Measurements from ENCODE around the gene ELAPOR1.
"Not testable (repeated sequence)": the region's sequence is repeated elsewhere in the genome, so short reads cannot be mapped to it uniquely, and the experiment has no call there.

Gene ELAPOR1

DNA sequence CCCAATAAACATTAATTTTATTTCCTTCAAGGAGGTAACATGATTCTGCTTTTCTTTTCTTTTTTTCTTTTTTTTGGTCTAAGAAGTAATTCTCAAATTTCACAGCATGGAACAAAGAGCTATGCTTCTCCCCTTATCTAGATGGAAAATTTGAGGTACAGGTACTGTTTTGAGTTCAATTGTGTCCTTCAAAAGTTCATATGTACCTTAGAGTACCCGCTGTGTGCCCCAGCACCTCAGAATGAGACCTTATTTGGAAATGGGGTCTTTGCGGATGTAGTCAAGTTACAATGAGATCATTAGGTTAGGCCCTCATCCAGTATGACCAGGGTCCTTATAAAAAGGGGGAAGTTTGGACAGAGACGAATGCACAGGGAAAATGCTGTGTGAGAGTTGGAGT is 22.0 kb downstream of the ELAPOR1 start:
- no peak for DNase-seq (ENCODE audit: low read depth)
- no peak overlapping the region for H3K4me3 ChIP-seq (ENCODE audit: low read depth, low read length)
- no peak for TF ChIP-seq CTCF (conservative IDR thresholded peaks at IDR 0.05; ENCODE audit: low read depth, low read length)

DNA sequence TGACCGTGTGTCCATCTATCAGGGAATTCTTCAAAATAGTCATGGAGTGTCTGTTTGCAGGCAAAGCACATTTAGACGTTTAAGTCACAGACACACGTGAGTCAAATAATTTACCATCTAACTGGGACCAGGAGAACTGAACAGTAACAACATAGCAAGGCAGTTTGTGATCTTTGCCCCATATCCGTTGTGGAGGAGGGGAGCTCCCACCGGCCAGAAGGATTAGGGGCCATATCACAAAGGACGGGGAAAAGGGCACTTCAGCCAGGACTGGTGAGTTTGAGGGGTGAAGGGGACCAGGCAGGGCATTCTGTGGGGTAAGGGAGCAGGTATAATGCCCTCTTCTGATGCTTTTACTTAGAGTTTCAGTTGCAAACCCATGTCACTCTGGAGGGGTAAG is 22.9 kb downstream of the ELAPOR1 start:
- no peak overlapping the region for H3K4me3 ChIP-seq (ENCODE audit: low read depth, low read length)
- TF ChIP-seq CTCF (conservative IDR thresholded peaks at IDR 0.05; ENCODE audit: low read depth, low read length), result no peak
- no peak for DNase-seq (ENCODE audit: low read depth)

GRCh38 chr1:109137958-109138357 is 24.0 kb downstream of the ELAPOR1 start:
- no peak for DNase-seq (ENCODE audit: low read depth)
- H3K4me3 ChIP-seq (ENCODE audit: low read depth, low read length), result no peak overlapping the region
- no peak for TF ChIP-seq CTCF (conservative IDR thresholded peaks at IDR 0.05; ENCODE audit: low read depth, low read length)

DNA sequence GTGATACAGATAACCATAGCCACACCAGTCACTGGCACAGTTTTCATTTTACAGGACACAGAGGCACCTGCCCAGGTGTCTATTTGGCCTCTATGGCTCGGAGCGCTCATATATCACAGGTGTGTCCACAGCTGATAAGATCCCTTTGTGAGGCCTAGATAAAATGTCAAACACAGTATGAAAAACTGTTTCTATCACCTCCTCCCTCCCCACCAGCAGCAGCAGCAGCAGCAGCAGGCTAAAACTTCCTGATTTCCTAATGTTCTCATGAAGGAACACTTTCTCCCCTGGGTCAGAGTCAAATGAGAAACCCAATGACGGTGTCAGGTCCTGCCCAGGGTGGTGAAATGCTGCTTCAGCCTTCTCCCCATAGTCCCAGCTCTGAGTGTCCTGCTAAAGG is 24.4 kb downstream of the ELAPOR1 start:
- no peak for DNase-seq (ENCODE audit: low read depth)
- no peak overlapping the region for H3K4me3 ChIP-seq (ENCODE audit: low read depth, low read length)
- no peak for TF ChIP-seq CTCF (conservative IDR thresholded peaks at IDR 0.05; ENCODE audit: low read depth, low read length)

- TF ChIP-seq CTCF (conservative IDR thresholded peaks at IDR 0.05; ENCODE audit: low read depth, low read length), result no peak
- no peak for DNase-seq (ENCODE audit: low read depth)
- no peak overlapping the region for H3K4me3 ChIP-seq (ENCODE audit: low read depth, low read length)
These were observed 26.5 kb downstream of the ELAPOR1 start for GRCh38 chr1:109140392-109140791.

- TF ChIP-seq CTCF (conservative IDR thresholded peaks at IDR 0.05; ENCODE audit: low read depth, low read length), result no peak
- DNase-seq (ENCODE audit: low read depth), result no peak
- no peak overlapping the region for H3K4me3 ChIP-seq (ENCODE audit: low read depth, low read length)
These were observed 28.3 kb downstream of the ELAPOR1 start for GRCh38 chr1:109142260-109142659.

DNA sequence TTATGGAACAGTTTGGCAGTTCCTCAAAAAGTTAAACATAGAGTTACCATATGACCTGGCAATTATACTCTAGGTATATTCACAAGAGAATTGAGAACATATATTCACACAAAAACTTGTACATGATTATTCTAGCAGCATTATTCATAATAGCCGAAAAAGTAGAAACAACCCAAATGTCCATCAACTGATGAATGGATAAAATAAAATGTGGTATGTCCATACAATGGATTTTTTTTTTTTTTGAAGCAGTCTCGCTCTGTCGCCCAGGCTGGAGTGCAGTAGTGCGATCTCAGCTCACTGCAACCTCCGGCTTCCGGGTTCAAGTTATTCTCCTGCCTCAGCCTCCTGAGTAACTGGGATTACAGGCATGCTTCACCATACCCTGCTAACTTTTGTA is 28.8 kb downstream of the ELAPOR1 start:
- DNase-seq (ENCODE audit: low read depth), result not testable (repeated sequence)

More for the DNA sequence above, 28.8 kb downstream of the ELAPOR1 start:
- H3K4me3 ChIP-seq (ENCODE audit: low read depth, low read length), result not testable (repeated sequence)

All from choroid plexus epithelial cell (primary cell).